GM15510 (cell line): Measurements from ENCODE around the gene MITF.

Experiments
- POLR2A ChIP-seq: IDR thresholded peaks from 3 replicates; pipeline ENCODE4 v1.6.1; 2011; ENCODE audit warnings: borderline replicate concordance; ENCODE audit not compliant: insufficient read length; ENCODE audit errors: extremely low read depth

Gene MITF

GRCh38 chr3:69938931-69939330, 199.7 kb downstream of the MITF start:
- no peak for TF ChIP-seq POLR2A

DNA sequence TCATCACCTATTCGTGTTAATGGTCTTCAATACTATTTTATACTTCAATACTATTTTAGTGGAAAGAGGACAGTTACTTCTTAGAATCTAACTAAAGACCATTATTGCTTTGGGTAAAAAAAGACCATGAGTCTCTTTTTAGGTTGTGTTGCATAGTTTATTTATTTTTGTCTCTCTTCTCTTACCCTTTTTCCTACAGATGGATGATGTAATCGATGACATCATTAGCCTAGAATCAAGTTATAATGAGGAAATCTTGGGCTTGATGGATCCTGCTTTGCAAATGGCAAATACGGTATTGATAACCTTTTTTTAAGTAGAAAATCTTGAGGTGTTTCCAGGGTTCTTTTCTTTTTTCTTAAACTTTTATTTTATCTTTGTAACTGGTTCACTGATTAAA, 201.8 kb downstream of the MITF start:
- no peak for TF ChIP-seq POLR2A

GRCh38 chr3:69941439-69942176, 202.3 kb downstream of the MITF start:
- no peak for TF ChIP-seq POLR2A

GRCh38 chr3:69944931-69945493, 205.7 kb downstream of the MITF start:
- TF ChIP-seq POLR2A = no peak

GRCh38 chr3:69948246-69948862, 209.1 kb downstream of the MITF start:
- no peak for TF ChIP-seq POLR2A

DNA sequence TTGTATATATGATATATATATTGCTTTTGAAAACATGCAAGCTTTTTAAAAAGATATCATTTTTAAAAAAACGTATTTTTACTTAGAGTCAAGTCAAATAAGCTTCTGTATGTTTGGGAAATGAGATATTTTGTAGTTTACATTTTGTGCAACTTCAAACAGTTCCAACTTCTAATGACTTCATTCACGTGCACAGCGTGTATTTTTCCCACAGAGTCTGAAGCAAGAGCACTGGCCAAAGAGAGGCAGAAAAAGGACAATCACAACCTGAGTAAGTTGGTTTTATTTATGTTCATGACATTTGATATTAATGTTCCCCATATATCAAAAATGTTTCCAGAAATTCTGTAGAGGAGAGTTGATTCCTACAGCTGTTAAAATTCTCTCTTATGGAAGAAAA, 212.4 kb downstream of the MITF start:
- no peak for TF ChIP-seq POLR2A

- TF ChIP-seq POLR2A = no peak
Measured at GRCh38 chr3:69959581-69959980, 220.3 kb downstream of the MITF start.

DNA sequence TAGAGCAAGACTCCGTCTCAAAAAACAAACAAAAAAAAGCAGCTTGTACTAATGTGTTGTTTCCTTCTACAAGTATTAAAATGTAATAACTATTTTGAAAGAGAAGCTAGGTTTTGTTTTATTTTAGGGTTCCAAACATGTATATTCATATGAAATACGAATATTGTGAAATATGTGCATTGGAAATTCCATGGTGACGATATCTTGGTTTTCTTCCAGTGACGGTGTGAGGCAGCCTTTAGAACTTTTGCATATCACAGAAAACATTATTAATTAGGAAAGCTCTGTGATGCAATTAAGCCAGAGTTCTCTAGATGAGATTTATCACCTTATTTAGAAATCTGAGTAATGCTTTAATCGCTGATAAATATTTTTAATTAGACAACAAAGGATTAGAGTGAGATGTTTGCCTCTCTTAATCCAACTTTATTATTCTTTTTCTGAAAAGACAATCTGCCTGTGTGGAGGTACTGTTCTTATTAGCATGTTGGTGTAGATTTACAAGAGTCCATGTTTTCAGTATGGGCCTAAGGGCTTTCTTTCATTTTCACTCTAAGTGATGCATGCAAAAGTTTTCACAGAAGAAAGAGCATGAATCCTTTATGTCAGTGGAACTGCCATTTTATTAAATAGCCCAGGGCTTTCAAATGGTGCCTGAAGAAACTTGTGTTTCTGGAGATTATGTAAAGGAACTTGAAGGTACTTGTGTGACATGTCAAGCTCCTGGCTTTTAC, 222.6 kb downstream of the MITF start:
- no peak for TF ChIP-seq POLR2A

DNA sequence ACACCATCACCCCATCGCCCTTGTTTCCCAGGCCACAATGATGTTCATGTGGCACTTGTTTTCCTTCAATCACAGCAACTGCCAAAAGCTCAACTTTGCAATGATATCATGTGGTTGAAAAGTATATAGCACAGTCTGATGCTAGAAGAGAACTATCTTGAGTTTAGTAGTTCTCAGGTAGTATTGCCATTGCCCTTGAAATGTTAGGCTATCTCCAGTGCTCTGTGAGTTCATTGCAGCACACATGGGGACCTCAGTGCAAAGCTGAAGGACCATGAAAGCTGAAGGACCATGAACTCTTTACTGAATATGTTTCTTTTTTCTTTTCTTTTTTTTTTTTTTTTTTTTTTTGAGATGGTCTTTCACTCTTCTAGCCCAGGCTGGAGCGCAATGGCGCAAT, 224.4 kb downstream of the MITF start:
- no peak for TF ChIP-seq POLR2A

GRCh38 chr3:69967156-69967555, 227.9 kb downstream of the MITF start:
- TF ChIP-seq POLR2A = no peak

DNA sequence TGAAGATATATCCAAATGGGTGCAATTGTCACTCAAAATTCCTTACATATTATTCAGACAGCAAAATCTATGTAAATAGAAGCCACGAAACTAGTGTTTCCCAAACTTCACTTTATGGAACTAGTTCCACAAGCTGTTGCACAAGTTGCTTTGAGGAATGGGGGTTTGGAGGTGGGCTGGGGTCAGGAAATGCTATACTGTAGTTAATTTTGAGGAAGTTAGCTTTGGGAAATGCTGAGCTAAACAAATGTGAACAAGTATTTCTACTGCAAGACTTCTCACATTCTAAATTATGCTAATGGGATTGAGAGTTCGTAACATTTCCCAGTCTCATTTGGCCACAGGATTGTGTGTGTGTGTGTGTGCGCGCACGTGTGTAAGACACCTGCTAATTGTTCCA, 231.6 kb downstream of the MITF start:
- no peak for TF ChIP-seq POLR2A

DNA sequence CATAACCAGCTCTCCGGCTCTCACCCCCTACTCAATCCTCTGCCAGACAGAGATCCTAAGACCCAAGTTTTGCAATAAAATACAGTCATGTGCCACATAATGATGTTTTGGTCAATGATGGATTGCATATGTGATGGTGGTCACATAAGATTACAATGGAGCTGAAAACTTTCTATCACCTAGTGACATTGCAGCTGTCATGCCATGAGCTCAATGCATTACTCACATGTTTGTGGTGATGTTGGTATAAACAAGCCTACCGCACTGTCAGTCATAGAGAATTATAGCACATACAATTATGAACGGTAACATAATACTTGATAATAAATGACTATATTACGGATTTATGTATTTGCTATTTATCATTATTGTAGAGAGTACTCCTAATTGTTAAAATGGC, 233.4 kb downstream of the MITF start:
- TF ChIP-seq POLR2A = no peak

DNA sequence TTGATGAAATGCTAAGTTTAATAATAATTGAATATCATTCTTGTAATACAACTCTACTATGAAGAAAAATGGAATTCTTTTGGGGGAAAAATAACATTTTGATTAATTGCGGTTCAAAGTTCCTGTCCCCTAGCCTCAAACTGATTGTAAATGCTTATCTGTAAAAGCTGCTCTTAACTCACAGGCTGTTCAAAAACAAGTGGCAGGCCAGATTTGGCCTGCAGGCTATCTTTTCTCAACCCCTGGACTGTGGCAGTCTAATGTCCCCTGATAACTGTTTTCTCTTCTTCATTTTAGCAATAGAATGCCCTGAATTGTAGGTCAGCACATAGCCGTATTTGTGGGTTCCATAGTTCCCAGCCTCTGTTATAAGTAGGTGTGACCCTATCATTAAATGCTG, 236.8 kb downstream of the MITF start:
- TF ChIP-seq POLR2A = no peak

DNA sequence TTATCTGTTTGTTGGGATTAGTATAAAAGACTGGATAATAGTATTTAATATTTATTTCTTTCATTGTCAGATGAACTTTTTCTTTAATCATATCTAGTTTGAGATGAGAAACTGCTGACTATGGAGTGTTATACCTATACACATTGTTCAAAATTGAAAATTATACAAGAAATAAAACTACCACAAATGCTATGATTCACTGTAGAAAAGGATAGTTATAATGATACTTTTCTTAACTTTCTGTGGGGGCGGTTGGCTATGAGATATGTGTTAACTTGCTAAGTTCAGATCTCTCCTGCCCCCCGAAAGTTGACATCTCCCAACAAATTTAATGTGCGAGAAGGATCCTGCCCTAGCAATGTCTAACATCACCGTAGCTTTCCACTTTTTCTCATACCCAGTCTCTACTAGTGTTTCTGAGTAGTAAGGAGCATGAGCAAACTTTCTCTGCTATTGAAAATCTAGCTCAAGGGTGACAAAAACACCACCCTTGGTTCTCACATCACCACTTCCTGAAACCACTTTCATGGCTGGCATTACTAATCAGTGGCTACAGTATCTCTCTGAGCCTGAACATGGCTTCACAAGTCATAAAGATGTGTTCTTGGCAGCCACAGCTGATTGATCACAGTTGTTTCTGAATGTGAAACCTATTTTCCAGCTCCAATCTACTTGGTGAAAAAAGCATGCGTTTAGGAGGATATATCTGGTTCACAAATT, 244.4 kb downstream of the MITF start:
- no peak for TF ChIP-seq POLR2A

GRCh38 chr3:69985266-69985665, 246.0 kb downstream of the MITF start:
- TF ChIP-seq POLR2A = no peak

DNA sequence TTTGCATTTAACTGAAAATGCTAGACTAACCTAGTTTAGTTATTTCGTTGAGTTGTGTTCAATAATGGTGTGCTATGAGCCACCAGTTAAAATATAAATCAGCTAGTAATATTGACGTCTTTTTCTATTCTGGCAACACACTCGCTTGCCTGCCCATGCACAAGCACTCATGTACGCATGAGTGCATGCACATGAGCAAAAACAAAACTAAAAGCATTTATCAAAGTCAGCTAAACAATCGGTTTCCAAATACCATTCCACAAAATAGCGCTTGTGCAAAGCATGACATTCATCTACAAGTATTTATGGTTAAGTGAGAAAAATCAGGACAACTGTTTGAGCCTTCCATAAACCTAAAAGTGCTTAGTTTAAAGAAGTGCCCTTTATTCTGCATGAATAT, 247.2 kb downstream of the MITF start:
- TF ChIP-seq POLR2A = no peak

DNA sequence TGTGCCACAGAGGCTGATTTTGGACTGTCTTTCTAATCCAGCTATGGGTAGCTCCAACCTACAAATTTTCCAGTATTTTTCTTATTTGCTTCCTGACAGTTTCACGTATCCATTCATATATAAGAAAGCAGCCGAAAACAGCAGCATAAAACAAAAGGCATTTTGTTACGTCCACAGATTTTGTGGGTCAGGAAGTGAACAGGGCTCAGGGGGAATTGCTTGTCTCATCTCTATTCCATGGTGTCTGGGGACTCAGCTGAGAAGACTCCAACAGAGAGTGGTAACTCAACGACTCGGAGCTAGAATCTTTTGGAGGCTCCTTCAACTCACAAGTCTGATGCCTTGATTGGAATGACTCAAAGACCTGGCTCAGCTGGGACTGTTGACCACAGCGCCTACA, 248.6 kb downstream of the MITF start:
- TF ChIP-seq POLR2A = no peak
